Tibial artery (tissue), 4 donors: ENCODE data around the gene PCK1.

ENCODE experiments used
- DNase-seq, 2 donors: peaks; one replicate each; pipeline ENCODE4 v3.0.0-alpha.2; 2019
- H3K27ac ChIP-seq, 2 donors: fragments of 200-600 bp; sonication (generic) in 1 of 2; 1 replicate in 1 of 2; 2 replicates in 1 of 2; pipeline ENCODE4 v1.5.1; 2018 to 2019; ENCODE audit warnings: mild to moderate bottlenecking in 1 of 2
- H3K27me3 ChIP-seq, 2 donors: fragments of 200-600 bp; sonication (generic) in 1 of 2; one replicate each; pipeline versions ENCODE4 v1.5.1 to v1.6.0; 2016 to 2019
- H3K36me3 ChIP-seq, 3 donors: fragments of 200-600 bp; sonication (generic) in 2 of 3; one replicate each; pipeline ENCODE4 v1.5.1; 2016 to 2019; ENCODE audit warnings: mild to moderate bottlenecking in 2 of 3
- H3K4me1 ChIP-seq, 4 donors: fragments of 200-600 bp; sonication (generic) in 2 of 4; 1 replicate in 3 of 4; 2 replicates in 1 of 4; pipeline ENCODE4 v1.5.1; 2016 to 2019
- H3K4me3 ChIP-seq, 2 donors: fragments of 200-600 bp; sonication (generic) in 1 of 2; 1 replicate in 1 of 2; 2 replicates in 1 of 2; pipeline ENCODE4 v1.5.1; 2018 to 2019; ENCODE audit warnings: mild to moderate bottlenecking in 2 of 2
- H3K9me3 ChIP-seq, 3 donors: fragments of 200-600 bp; sonication (generic) in 1 of 3; one replicate each; pipeline ENCODE4 v1.5.1; 2016 to 2019
- intact Hi-C: fragments of 100-400 bp; cut with DNase I; formaldehyde crosslinking; loops from one replicate; pipeline ENCODE4 v1.15.0; 2023; ENCODE audit warnings: low total_unique reads
- TF ChIP-seq, protein P1 (sequence below), 2 experiments: fragments of 200-600 bp in 1 of 2; fragments of 450-650 bp in 1 of 2; IDR thresholded peaks; one replicate each; pipeline ENCODE4 v1.5.1; 2017 to 2019; ENCODE audit warnings: antibody characterized with exemption in 2 of 2, mild to moderate bottlenecking in 1 of 2, moderate library complexity in 1 of 2

PCK1 gene

DNA sequence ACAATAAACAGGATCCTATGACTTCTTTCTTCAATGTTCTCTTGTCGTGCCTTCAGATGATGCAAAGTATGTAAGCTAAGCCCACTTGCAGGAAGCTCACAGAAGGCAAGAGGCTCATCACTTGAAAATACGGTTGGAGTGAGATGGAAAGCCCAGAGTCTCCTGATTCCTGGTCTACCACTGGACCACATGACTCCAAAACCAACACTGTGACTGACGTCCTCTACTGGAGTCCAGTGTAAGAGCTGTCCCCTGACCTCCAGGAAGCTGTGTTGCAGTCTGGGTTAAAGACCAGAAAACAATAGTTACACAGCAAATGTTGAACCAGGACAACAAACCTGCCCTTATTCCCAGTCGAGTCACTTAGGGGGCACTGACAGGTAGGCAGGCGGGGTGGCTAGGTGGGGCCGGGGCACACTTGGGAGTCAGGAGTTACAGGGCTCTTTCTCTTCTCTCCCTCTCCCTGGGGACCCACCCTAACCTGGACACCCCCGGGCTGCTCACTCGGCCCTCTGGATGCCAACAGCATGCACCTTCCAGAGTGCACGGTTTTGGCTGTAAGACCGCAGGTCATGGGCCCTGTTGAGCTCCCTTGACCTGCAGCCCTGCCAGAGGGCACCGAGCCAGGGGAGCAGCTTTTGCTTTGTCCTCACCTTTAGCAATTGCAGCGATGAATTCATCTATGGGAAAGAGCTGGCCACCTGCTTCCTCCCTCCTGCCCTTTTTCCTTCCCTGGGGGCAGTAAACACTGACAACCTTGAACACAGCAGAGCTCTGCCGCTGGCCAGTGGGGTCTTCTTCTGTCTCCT, 7.4 kb downstream of the PCK1 start:
- no peak for DNase-seq
- H3K4me3 ChIP-seq = no peak overlapping the region
- H3K4me1 ChIP-seq = no peaks in the 10 kb centered on the region
- no peaks in the 10 kb centered on the region for H3K9me3 ChIP-seq
- intact Hi-C loops = no loop called here
- TF ChIP-seq, protein P1, sequence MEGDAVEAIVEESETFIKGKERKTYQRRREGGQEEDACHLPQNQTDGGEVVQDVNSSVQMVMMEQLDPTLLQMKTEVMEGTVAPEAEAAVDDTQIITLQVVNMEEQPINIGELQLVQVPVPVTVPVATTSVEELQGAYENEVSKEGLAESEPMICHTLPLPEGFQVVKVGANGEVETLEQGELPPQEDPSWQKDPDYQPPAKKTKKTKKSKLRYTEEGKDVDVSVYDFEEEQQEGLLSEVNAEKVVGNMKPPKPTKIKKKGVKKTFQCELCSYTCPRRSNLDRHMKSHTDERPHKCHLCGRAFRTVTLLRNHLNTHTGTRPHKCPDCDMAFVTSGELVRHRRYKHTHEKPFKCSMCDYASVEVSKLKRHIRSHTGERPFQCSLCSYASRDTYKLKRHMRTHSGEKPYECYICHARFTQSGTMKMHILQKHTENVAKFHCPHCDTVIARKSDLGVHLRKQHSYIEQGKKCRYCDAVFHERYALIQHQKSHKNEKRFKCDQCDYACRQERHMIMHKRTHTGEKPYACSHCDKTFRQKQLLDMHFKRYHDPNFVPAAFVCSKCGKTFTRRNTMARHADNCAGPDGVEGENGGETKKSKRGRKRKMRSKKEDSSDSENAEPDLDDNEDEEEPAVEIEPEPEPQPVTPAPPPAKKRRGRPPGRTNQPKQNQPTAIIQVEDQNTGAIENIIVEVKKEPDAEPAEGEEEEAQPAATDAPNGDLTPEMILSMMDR (IDR thresholded peaks at IDR 0.05) = no peak
- H3K36me3 ChIP-seq = no peaks in the 10 kb centered on the region
- H3K27me3 ChIP-seq = peaks cover 0 to 31% of the 10 kb centered on the region in 2 donors
- no peak overlapping the region for H3K27ac ChIP-seq

DNA sequence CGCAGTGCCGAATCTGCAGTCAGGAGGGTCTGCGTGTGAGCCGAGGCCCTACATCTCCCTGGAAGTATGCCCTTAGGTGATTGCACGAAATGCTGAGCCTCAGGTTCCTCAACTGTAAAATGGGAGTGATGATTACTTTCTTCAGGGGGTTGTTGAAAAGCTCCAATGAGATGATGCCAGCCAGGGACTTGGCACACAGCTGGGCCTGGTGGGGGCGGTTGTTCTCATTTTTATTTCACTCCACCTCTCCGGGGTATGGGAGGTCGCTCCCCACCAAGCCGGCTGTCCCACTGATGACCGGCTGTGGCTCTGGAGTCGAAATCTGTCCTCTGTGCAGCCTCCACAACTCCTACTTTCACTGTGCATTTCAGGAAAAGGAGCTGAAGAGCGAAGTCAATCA, 8.1 kb downstream of the PCK1 start:
- H3K4me1 ChIP-seq = no peaks in the 10 kb centered on the region
- no peaks in the 10 kb centered on the region for H3K36me3 ChIP-seq
- peaks cover 0 to 32% of the 10 kb centered on the region in 2 donors for H3K27me3 ChIP-seq
- no peak for DNase-seq
- no peak overlapping the region for H3K4me3 ChIP-seq
- TF ChIP-seq, protein P1 (IDR thresholded peaks at IDR 0.05) = no peak
- no peak overlapping the region for H3K27ac ChIP-seq
- intact Hi-C loops = no loop called here
- no peaks in the 10 kb centered on the region for H3K9me3 ChIP-seq

DNA sequence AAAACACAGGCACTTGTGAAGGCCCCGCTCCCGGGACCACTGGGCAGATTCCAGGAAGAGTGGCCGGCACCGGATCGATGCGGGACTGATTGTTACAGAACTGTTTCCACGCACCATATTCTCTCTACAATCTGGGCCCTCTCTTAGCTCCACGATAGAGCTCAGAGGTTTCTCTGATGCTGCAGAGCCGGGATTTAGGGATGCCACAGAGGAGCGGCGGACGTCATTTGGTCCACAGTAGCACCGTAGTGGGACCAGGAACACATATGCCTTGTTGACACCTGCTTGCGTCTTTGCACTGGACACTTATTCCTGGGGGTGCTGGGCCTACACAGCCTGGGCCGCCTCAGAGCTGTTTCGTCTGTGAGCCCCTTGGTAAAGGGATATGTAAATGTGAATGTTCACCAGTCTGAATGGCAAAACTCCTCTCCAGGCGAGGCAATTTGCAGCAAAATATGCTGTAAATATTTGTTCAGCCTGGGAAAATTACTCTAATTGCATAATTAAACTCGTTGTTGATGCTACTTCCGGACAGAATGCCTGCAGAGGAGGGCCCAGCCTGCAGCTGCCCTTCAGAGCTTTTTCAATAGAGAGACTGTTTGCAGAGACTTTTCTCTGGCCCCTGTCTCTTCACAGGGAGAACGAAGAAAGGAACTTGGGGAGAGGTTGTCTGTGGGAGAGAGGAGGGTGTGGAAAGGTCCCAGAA, 9.4 kb downstream of the PCK1 start:
- H3K27ac ChIP-seq = no peak overlapping the region
- H3K36me3 ChIP-seq = no peaks in the 10 kb centered on the region
- intact Hi-C loops = no loop called here
- no peaks in the 10 kb centered on the region for H3K4me1 ChIP-seq
- TF ChIP-seq, protein P1 (IDR thresholded peaks at IDR 0.05) = no peak
- no peak for DNase-seq
- H3K27me3 ChIP-seq = peaks cover 0 to 32% of the 10 kb centered on the region in 2 donors
- H3K9me3 ChIP-seq = no peaks in the 10 kb centered on the region
- H3K4me3 ChIP-seq = no peak overlapping the region

DNA sequence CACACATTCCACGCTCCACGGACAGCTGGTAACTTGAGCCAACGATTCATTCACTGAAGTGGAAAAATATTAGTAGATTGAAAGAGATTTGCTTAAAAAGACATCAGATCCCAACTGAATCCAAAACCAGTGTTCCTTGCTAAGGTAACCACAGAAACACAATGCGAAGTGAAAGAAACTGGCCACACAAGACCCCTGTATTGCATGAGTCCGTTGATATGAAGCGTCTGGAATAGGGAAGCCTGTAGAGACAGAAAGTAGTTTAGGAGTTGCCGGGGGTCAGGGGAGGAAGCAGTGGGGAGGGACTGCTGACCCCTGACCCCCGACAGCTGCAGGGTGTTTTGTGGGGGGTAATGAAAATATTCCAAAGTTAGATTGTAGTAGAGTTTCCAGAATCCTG, 10.0 kb downstream of the PCK1 start:
- no peaks in the 10 kb centered on the region for H3K4me1 ChIP-seq
- no peak overlapping the region for H3K27ac ChIP-seq
- DNase-seq = no peak
- TF ChIP-seq, protein P1 (IDR thresholded peaks at IDR 0.05) = no peak
- no peaks in the 10 kb centered on the region for H3K9me3 ChIP-seq
- no peaks in the 10 kb centered on the region for H3K36me3 ChIP-seq
- no peak overlapping the region for H3K4me3 ChIP-seq
- H3K27me3 ChIP-seq = peaks cover 0 to 32% of the 10 kb centered on the region in 2 donors
- intact Hi-C loops = no loop called here

DNA sequence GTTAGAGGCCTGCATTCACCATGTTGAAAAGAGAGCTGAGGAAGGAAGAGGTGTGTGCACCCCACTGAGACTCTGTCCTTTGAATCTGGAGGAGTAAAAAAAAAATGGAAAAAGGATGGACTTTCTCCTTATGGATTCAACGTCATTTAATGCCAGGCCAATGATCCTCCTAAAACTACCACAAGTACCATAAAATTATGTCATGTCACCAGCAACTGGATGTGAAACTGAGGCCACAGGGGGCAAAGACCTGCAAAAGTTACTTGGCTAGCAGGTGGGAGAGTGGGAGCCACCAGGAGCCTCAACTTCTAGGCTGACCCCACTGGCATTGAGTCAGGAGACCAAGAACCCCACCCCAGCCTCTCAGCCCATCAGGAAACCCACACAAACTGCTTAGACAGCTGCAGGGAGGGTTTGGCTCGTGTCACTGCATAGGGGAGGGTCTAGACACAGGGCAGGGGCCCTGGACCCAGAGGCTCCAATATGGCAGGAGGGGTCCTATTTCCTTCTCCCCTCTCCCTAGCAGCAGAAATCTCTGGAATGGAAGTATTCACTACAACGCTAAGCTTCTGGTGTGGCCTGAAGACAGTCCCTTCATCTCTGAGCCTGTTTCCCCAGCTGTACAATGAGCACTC, 11.0 kb downstream of the PCK1 start:
- Histone ChIP-seq H3K27ac (no peak overlapping the region), H3K4me1 (no peaks in the 10 kb centered on the region), H3K27me3 (peaks cover 0 to 33% of the 10 kb centered on the region in 2 donors), H3K9me3 (no peaks in the 10 kb centered on the region), H3K4me3 (no peak overlapping the region), H3K36me3 (no peaks in the 10 kb centered on the region)
- DNase-seq = no peak
- intact Hi-C loops = no loop called here
- TF ChIP-seq, protein P1 (IDR thresholded peaks at IDR 0.05) = no peak
